ENCODE data around the gene SPDYE17.
"Not testable (repeated sequence)": the region's sequence is repeated elsewhere in the genome, so short reads cannot be mapped to it uniquely, and the experiment has no call there.

SPDYE17 gene

DNA sequence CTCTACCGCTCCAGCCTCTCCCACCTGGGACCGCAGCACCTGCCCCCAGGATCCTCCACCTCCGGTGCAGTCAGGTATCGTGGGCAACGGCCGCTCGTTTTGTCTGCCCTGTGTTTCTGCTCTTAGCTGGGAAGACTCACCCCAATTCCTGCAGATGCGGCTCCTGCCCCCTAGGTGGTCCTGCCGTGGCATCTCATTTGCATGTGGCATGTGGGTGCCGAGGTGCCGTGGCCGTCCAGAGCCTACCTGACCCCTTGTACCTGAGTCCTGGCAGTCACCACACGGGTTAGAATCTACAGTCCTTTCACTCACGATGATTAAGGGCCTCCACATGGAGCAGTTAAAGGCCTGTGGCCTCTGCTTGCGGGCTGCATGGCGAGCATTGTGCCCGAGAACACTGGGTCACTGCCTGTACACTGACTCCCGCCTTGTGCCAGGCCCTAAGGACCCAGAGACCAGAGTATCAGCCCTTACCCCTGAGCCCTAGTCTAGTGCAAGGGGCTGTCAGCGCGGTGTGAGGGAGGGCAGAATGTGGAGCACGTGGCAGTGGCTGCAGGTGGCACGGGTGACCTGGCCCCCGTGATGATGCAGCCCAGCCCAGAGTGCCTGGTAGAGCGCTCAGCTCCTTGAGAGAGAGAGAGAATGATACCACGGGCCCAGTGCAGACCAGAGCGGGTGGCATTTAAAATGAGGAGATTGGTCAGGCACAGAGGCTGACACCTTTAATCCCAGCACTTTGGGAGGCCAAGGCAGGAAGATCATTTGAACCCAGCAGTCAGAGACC is 50.8 kb downstream of the SPDYE17 start:
- H3K4me3 ChIP-seq (ENCODE audit: low read depth, low read length); DNase-seq (ENCODE audit: low read depth): not testable (repeated sequence)

DNA sequence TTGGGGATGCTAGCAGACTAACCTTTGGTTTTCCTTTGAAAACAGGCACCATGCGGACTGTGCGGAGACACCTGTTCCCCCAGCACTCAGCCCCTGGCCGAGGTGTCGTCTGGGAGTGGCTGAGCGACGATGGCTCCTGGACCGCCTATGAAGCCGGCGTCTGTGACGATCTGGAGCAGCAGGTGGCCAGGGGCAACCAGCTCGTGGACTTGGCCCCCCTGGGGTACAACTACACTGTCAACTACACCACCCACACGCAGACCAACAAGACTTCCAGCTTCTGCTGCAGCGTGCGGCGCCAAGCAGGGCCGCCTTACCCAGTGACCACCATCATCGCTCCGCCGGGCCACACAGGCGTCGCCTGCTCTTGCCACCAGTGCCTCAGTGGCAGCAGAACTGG is 51.6 kb downstream of the SPDYE17 start:
- DNase-seq (ENCODE audit: low read depth); H3K4me3 ChIP-seq (ENCODE audit: low read depth, low read length): not testable (repeated sequence)

DNA sequence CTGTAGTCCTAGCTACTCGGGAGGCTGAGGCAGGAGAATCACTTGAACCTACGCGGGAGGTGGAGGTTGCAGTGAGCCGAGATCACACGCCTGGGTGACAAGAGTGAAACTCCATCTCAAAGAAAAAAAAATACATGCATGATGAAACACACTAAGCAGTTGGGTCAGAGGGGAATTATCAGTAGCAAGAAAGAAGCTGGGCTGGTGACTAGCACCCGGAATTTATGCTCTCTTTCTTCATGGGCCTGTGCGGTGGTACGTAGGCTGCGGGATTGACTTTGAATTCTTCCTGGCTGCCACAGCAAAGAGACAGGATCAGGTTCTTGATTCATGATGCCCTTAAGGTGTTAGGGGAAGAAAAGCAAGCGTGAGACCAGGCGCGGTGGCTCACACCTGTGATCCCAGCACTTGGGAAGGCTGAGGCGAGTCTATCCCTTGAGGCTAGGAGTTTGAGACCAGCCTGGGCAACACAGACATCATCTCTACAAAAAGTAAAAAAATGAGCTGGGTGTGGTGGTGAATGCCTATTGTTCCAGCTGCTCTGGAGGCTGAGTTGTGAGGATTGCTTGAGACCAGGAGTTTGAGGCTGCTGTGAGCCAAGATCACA is 54.3 kb downstream of the SPDYE17 start:
- H3K4me3 ChIP-seq (ENCODE audit: low read depth, low read length); DNase-seq (ENCODE audit: low read depth): not testable (repeated sequence)

DNA sequence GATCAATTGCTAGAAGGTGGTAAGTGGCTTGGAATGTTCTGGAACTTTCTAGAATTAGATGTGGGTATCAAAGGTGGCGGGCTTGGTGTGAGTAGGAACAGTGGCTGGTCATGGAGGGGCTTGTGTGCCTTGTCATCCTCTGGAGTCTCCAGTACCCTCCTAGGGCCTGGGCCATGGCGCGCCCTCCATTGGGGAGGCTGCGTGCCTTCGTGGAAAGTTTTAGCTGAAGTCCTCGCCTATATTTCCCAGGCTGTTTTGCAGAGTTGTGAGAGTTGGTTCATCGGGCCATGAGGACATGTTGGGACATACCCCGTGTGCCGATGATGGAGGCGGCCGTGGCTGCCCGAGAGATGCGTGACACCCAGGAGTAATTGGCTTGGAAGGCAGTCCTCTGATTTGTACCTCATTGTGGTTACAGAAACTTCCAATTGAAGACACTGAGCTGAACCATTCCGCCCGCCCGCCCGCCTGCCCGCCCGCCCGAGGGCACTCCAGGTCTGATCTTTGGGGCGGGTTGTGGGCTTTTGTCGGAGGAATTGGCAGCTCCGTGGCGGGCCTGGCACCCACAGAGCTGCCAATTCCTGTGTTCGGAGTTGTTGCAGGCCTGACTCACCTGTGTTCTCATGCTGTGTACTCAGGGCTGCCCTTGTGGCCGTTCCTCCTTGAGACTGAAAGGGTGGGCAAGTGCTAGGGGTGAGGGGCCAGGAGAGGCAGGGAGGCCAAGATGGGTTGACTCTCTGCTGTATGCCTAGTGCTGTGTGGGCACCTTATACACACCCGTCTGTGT is 57.2 kb downstream of the SPDYE17 start:
- not testable (repeated sequence) for H3K4me3 ChIP-seq (ENCODE audit: low read depth, low read length); DNase-seq (ENCODE audit: low read depth)

DNA sequence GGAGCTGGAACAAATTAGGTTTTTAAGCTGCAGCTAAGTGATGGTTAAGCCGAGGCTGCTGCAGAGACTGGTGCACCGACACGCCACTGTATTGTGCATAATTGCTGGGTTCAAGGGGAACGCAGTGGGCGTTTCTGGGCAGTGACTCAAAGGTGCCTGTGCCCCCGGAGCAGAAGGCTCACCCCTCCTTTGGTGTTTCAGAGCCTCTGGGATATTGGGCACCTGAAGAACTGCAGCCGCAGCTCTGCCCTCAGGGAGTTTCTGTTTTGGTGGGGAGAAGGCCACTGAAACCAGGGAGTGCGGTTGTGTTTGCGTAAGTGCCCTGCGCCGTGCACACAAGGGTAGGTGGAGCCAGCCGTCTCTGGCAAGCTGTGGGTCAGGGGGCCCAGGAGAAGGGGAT is 57.8 kb downstream of the SPDYE17 start:
- not testable (repeated sequence) for DNase-seq (ENCODE audit: low read depth); H3K4me3 ChIP-seq (ENCODE audit: low read depth, low read length)

DNA sequence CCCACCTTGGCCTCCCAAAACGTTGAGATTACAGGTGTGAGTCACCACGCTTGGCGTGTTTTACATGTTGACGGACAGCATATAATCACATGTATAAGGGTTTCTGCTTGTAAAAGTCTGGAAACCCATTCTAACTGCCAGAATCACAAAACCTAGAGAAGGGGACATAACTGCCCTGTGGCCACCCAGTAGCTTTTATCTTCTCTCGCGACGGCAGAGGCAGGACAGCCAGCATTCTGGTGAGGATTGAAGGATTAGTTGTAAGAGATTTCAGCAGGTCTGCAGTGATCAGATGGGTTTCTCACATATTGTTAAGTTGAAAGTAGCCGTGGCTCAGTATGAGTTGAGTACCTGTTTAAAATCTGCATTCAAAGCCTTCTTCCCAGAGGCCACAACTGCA is 59.8 kb downstream of the SPDYE17 start:
- H3K4me3 ChIP-seq (ENCODE audit: low read depth, low read length); DNase-seq (ENCODE audit: low read depth): not testable (repeated sequence)
